HEK293 (cell line): ENCODE measurements around the gene ODF2.

Experiments
- FEZF1 ChIP-seq: fragments of 450-650 bp; formaldehyde crosslinking; IDR thresholded peaks from 2 replicates; pipeline ENCODE4 v1.5.1; 2016; ENCODE audit warnings: missing biosample characterization, missing genetic modification characterization
- GLI2 ChIP-seq: fragments of 450-650 bp; formaldehyde crosslinking; IDR thresholded peaks from 2 replicates; pipeline ENCODE4; 2017; ENCODE audit warnings: missing biosample characterization, missing genetic modification characterization, low read depth, borderline replicate concordance
- GLIS1 ChIP-seq: fragments of 450-650 bp; formaldehyde crosslinking; IDR thresholded peaks from 2 replicates; pipeline ENCODE4 v1.5.1; 2016; ENCODE audit warnings: missing biosample characterization, missing genetic modification characterization
- HIC1 ChIP-seq: fragments of 450-650 bp; formaldehyde crosslinking; IDR thresholded peaks from 2 replicates; pipeline ENCODE4 v1.5.1; 2016; ENCODE audit warnings: missing biosample characterization, missing genetic modification characterization
- PRDM1 ChIP-seq: fragments of 450-650 bp; formaldehyde crosslinking; IDR thresholded peaks from 2 replicates; pipeline ENCODE4; 2016; ENCODE audit warnings: missing biosample characterization, missing genetic modification characterization
- SCRT2 ChIP-seq: fragments of 450-650 bp; formaldehyde crosslinking; IDR thresholded peaks from 2 replicates; pipeline ENCODE4 v1.5.1; 2016; ENCODE audit warnings: missing biosample characterization, missing genetic modification characterization
- ZBTB26 ChIP-seq: fragments of 450-650 bp; formaldehyde crosslinking; optimal IDR thresholded peaks from 2 replicates; pipeline ENCODE3; 2016; ENCODE audit warnings: missing biosample characterization, mild to moderate bottlenecking, missing genetic modification characterization
- ZNF121 ChIP-seq: fragments of 450-650 bp; formaldehyde crosslinking; IDR thresholded peaks from 2 replicates; pipeline ENCODE4 v1.5.1; 2016; ENCODE audit warnings: missing biosample characterization, missing genetic modification characterization
- ZNF146 ChIP-seq: fragments of 450-650 bp; formaldehyde crosslinking; IDR thresholded peaks from 2 replicates; pipeline ENCODE4 v1.5.1; 2016; ENCODE audit warnings: missing biosample characterization, missing genetic modification characterization
- ZNF184 ChIP-seq: fragments of 450-650 bp; IDR thresholded peaks from 2 replicates; pipeline ENCODE4 v1.5.1; 2018; ENCODE audit warnings: missing biosample characterization, mild to moderate bottlenecking, missing genetic modification characterization
- ZNF274 ChIP-seq, 2 experiments: fragments of 200-500 bp in 1 of 2; fragments of 450-650 bp in 1 of 2; sonication (Bioruptor generic) in 1 of 2; formaldehyde crosslinking in 1 of 2; IDR thresholded peaks; 2 replicates each; pipeline versions ENCODE4 v1.5.1 to v1.6.1; 2014 to 2016; ENCODE audit warnings: borderline replicate concordance in 1 of 2, inconsistent platforms in 1 of 2, low read length in 1 of 2, missing biosample characterization in 1 of 2, missing genetic modification characterization in 1 of 2
- ZNF391 ChIP-seq: fragments of 450-650 bp; formaldehyde crosslinking; IDR thresholded peaks from 2 replicates; pipeline ENCODE4 v1.5.1; 2016; ENCODE audit warnings: low read depth, missing biosample characterization, missing genetic modification characterization, borderline replicate concordance
- ZNF449 ChIP-seq: fragments of 450-650 bp; formaldehyde crosslinking; IDR thresholded peaks from 2 replicates; pipeline ENCODE4 v1.5.1; 2017; ENCODE audit warnings: missing biosample characterization, mild to moderate bottlenecking, missing genetic modification characterization, moderate library complexity
- ZNF558 ChIP-seq: fragments of 450-650 bp; formaldehyde crosslinking; IDR thresholded peaks from 2 replicates; pipeline ENCODE4 v1.5.1; 2016; ENCODE audit warnings: missing biosample characterization, missing genetic modification characterization
- ZNF585B ChIP-seq: fragments of 450-650 bp; formaldehyde crosslinking; IDR thresholded peaks from 2 replicates; pipeline ENCODE4 v1.5.1; 2016; ENCODE audit warnings: missing biosample characterization, missing genetic modification characterization
- ZNF658 ChIP-seq: fragments of 450-650 bp; formaldehyde crosslinking; IDR thresholded peaks from 2 replicates; pipeline ENCODE4; 2016; ENCODE audit warnings: missing biosample characterization, missing genetic modification characterization
- ZNF707 ChIP-seq: fragments of 450-650 bp; formaldehyde crosslinking; IDR thresholded peaks from 2 replicates; pipeline ENCODE4 v1.5.1; 2016; ENCODE audit warnings: missing biosample characterization, missing genetic modification characterization
- ZNF777 ChIP-seq: fragments of 450-650 bp; formaldehyde crosslinking; IDR thresholded peaks from 2 replicates; pipeline ENCODE4 v1.5.1; 2017; ENCODE audit warnings: missing biosample characterization, missing genetic modification characterization, borderline replicate concordance
- TF ChIP-seq, protein P1 (sequence below): fragments of 450-650 bp; IDR thresholded peaks from 2 replicates; pipeline ENCODE4 v1.5.1; 2018; ENCODE audit warnings: missing biosample characterization, missing genetic modification characterization
- TF ChIP-seq, protein P2 (sequence below): sonication (generic); formaldehyde crosslinking; IDR thresholded peaks from 2 replicates; pipeline ENCODE4 v1.8.1; 2022; ENCODE audit warnings: mild to moderate bottlenecking, moderate library complexity, missing genetic modification reagents
- TF ChIP-seq, protein P3 (sequence below): fragments of 450-650 bp; formaldehyde crosslinking; IDR thresholded peaks from 2 replicates; pipeline ENCODE4 v1.5.1; 2016; ENCODE audit warnings: missing biosample characterization, missing genetic modification characterization, borderline replicate concordance
- TF ChIP-seq, protein P4 (sequence below): fragments of 450-650 bp; formaldehyde crosslinking; IDR thresholded peaks from 2 replicates; pipeline ENCODE4 v1.5.1; 2016; ENCODE audit warnings: missing biosample characterization, missing genetic modification characterization

The ODF2 gene

GRCh38 chr9:128504485-128505413 lies 48.9 kb downstream of the ODF2 start, which contains the start of gene GLE1 (continued):
- TF ChIP-seq ZNF391 (tag by site-specific recombination) (no peak), GLIS1 (peak; percentile 66), HIC1 (tag by site-specific recombination) (no peak), SCRT2 (tag by site-specific recombination) (peak; percentile 39; the same call in 1 of the 2 replicates), ZNF449 (tag by site-specific recombination) (peak; percentile 80), ZNF777 (peak; percentile 83; the same call in 1 of the 2 replicates), ZNF146 (no peak), ZNF121 (tag by site-specific recombination) (no peak), ZNF585B (no peak), ZNF558 (no peak), FEZF1 (tag by site-specific recombination) (no peak), ZBTB26 (tag by site-specific recombination) (peak; percentile 88), GLI2 (tag by site-specific recombination) (no peak), ZNF274 (IDR thresholded peaks at IDR 0.05; ENCODE audit: low read length) (no peak), ZNF274 (tag by site-specific recombination; IDR thresholded peaks at IDR 0.05; ENCODE audit: borderline replicate concordance) (no peak), ZNF184 (tag by site-specific recombination) (no peak), ZNF658 (tag by site-specific recombination) (no peak), PRDM1 (tag by site-specific recombination) (no peak), ZNF707 (tag by site-specific recombination) (no peak)
- TF ChIP-seq, protein P1, sequence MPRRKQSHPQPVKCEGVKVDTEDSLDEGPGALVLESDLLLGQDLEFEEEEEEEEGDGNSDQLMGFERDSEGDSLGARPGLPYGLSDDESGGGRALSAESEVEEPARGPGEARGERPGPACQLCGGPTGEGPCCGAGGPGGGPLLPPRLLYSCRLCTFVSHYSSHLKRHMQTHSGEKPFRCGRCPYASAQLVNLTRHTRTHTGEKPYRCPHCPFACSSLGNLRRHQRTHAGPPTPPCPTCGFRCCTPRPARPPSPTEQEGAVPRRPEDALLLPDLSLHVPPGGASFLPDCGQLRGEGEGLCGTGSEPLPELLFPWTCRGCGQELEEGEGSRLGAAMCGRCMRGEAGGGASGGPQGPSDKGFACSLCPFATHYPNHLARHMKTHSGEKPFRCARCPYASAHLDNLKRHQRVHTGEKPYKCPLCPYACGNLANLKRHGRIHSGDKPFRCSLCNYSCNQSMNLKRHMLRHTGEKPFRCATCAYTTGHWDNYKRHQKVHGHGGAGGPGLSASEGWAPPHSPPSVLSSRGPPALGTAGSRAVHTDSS (tag by site-specific recombination) = no peak
- TF ChIP-seq, protein P2, sequence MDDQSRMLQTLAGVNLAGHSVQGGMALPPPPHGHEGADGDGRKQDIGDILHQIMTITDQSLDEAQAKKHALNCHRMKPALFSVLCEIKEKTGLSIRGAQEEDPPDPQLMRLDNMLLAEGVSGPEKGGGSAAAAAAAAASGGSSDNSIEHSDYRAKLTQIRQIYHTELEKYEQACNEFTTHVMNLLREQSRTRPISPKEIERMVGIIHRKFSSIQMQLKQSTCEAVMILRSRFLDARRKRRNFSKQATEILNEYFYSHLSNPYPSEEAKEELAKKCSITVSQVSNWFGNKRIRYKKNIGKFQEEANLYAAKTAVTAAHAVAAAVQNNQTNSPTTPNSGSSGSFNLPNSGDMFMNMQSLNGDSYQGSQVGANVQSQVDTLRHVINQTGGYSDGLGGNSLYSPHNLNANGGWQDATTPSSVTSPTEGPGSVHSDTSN (CRISPR knock-in tag) = 0 out of 2 replicates have a peak, but pooled peaks have one; percentile 76
- TF ChIP-seq, protein P3, sequence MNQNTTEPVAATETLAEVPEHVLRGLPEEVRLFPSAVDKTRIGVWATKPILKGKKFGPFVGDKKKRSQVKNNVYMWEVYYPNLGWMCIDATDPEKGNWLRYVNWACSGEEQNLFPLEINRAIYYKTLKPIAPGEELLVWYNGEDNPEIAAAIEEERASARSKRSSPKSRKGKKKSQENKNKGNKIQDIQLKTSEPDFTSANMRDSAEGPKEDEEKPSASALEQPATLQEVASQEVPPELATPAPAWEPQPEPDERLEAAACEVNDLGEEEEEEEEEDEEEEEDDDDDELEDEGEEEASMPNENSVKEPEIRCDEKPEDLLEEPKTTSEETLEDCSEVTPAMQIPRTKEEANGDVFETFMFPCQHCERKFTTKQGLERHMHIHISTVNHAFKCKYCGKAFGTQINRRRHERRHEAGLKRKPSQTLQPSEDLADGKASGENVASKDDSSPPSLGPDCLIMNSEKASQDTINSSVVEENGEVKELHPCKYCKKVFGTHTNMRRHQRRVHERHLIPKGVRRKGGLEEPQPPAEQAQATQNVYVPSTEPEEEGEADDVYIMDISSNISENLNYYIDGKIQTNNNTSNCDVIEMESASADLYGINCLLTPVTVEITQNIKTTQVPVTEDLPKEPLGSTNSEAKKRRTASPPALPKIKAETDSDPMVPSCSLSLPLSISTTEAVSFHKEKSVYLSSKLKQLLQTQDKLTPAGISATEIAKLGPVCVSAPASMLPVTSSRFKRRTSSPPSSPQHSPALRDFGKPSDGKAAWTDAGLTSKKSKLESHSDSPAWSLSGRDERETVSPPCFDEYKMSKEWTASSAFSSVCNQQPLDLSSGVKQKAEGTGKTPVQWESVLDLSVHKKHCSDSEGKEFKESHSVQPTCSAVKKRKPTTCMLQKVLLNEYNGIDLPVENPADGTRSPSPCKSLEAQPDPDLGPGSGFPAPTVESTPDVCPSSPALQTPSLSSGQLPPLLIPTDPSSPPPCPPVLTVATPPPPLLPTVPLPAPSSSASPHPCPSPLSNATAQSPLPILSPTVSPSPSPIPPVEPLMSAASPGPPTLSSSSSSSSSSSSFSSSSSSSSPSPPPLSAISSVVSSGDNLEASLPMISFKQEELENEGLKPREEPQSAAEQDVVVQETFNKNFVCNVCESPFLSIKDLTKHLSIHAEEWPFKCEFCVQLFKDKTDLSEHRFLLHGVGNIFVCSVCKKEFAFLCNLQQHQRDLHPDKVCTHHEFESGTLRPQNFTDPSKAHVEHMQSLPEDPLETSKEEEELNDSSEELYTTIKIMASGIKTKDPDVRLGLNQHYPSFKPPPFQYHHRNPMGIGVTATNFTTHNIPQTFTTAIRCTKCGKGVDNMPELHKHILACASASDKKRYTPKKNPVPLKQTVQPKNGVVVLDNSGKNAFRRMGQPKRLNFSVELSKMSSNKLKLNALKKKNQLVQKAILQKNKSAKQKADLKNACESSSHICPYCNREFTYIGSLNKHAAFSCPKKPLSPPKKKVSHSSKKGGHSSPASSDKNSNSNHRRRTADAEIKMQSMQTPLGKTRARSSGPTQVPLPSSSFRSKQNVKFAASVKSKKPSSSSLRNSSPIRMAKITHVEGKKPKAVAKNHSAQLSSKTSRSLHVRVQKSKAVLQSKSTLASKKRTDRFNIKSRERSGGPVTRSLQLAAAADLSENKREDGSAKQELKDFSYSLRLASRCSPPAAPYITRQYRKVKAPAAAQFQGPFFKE = no peak
- TF ChIP-seq, protein P4, sequence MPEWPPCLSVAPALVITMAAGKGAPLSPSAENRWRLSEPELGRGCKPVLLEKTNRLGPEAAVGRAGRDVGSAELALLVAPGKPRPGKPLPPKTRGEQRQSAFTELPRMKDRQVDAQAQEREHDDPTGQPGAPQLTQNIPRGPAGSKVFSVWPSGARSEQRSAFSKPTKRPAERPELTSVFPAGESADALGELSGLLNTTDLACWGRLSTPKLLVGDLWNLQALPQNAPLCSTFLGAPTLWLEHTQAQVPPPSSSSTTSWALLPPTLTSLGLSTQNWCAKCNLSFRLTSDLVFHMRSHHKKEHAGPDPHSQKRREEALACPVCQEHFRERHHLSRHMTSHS (tag by site-specific recombination) = no peak
